GM12878 (cell line): ENCODE data around the gene PLEKHM3. TPM values are rescaled to one million over a fixed set of nuclear protein-coding genes. Genes with fewer than 3 reads are reported as not detected.

Experiments
- ATF2 ChIP-seq: IDR thresholded peaks from 2 replicates; pipeline ENCODE4 v1.6.1; 2012; ENCODE audit warnings: low read length, inconsistent platforms
- CEBPZ ChIP-seq: fragments of 150-350 bp; IDR thresholded peaks from 2 replicates; pipeline ENCODE4 v1.6.1; 2016; ENCODE audit warnings: low read depth, low read length
- HCFC1 ChIP-seq: fragments of 150-350 bp; IDR thresholded peaks from 2 replicates; pipeline ENCODE4 v1.6.1; 2014; ENCODE audit warnings: low read length
- HSF1 ChIP-seq: fragments of 150-350 bp; IDR thresholded peaks from 2 replicates; pipeline ENCODE4 v1.6.1; 2014; ENCODE audit warnings: mild to moderate bottlenecking, low read depth, low read length
- NR2C2 ChIP-seq: IDR thresholded peaks from 2 replicates; pipeline ENCODE4 v1.6.1; 2011; ENCODE audit warnings: borderline replicate concordance, low read depth; ENCODE audit not compliant: control insufficient read depth, insufficient read length
- SREBF1 ChIP-seq: IDR thresholded peaks from 2 replicates; pipeline ENCODE4 v1.6.1; 2012; ENCODE audit warnings: mild to moderate bottlenecking, low read length
- SRF ChIP-seq, 2 experiments: IDR thresholded peaks; 2 replicates each; pipeline ENCODE4 v1.6.1; 2011; ENCODE audit warnings: low read depth in 2 of 2, low read length in 2 of 2, mild to moderate bottlenecking in 1 of 2, moderate library complexity in 1 of 2
- polyA plus RNA-seq, 11 experiments: library from polyadenylated mRNA; depleted of rRNA in 4 of 11; unstranded in 6 of 11; stranded (reverse) in 5 of 11; fragments of >200 nt; fragmentation: Nextera tagmentation in 4 of 11; fragmentation: Illumina TruSeq in 1 of 11; extraction: Ambion mirVana in 4 of 11; extraction: Trizol in 1 of 11; gene quantifications; 1 replicate in 1 of 11; 2 replicates in 10 of 11; pipeline versions ENCODE4 v1.2.1 to v1.2.3, GENCODE V29; 2011 to 2016; ENCODE audit warnings: inconsistent platforms in 2 of 11, missing spikeins in 2 of 11, low read depth in 1 of 11
- total RNA-seq, 4 experiments: library from RNA; depleted of rRNA in 3 of 4; stranded (reverse); fragments of >200 nt in 3 of 4; fragmentation: Illumina TruSeq in 1 of 4; extraction: Trizol in 1 of 4; gene quantifications; 2 replicates each; pipeline versions ENCODE4 v1.2.1 to v1.2.3, GENCODE V29; 2013 to 2021

Gene PLEKHM3
- total and polyA plus RNA-seq, 10 of the 15 experiments (the other 5 are each of a cell fraction or from before 2014, with no cell fraction given), result 1.4 to 5.6 (median 3.0) TPM

- TF ChIP-seq ATF2, result no peak
- TF ChIP-seq CEBPZ, result no peak
- no peak for TF ChIP-seq SREBF1
- no peak for TF ChIP-seq HSF1
- TF ChIP-seq NR2C2, result no peak
- TF ChIP-seq SRF (IDR thresholded peaks at IDR 0.05; ENCODE audit: low read depth in 2 of 2, low read length in 2 of 2), result no peak
- TF ChIP-seq HCFC1, result no peak
Observed at GRCh38 chr2:207960911-207961310, 64.4 kb downstream of the PLEKHM3 start (continued).
